ENCODE measurements around the gene STUB1.

Gene STUB1

GRCh38 chr16:726438-727290, 46.5 kb downstream of the STUB1 start, which contains the start of the genes CCDC78 and HAGHL:
Gene CCDC78 (minus strand): TSS chr16:726443. CDS start chr16:726367, 76 bp downstream.
Gene HAGHL (plus strand): TSS chr16:727106. CDS start chr16:727510, 404 bp downstream.
- peak; percentile 88 for DNase-seq

DNA sequence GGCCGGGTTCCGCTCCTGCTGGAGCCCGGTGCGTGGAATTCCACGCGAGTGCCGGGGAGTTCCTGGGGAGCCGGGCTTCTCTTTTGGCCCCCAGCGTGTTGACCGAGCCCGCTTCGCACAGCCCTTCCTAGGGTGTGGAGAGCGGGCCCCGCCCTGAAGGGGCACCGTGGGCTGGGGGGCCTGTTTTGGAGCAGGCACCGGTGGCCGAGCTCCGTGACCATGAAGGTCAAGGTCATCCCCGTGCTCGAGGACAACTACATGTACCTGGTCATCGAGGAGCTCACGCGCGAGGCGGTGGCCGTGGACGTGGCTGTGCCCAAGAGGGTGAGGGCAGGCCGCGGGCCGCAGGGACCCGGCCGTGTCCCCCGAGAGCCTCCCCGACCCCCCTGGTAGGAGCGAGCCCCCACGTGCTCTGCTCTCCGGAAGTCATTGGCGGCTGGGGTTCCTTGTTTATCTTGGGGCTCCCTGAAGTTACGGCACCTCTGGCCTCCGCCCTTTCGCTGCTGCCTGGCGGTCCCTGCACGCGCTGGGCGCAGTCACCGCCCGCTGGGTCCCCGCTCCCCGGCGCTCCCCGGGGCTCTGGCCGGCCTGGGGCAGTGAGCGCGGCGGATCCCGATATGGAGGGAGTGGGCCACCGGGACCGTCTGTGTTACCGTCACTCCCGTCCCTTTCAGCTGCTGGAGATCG, 47.2 kb downstream of the STUB1 start:
- peak; percentile 76 for DNase-seq

- peak; percentile 85 for DNase-seq
Measured at GRCh38 chr16:728131-728889, 48.1 kb downstream of the STUB1 start.

GRCh38 chr16:728890-729744, 48.9 kb downstream of the STUB1 start:
- DNase-seq, result no peak

DNA sequence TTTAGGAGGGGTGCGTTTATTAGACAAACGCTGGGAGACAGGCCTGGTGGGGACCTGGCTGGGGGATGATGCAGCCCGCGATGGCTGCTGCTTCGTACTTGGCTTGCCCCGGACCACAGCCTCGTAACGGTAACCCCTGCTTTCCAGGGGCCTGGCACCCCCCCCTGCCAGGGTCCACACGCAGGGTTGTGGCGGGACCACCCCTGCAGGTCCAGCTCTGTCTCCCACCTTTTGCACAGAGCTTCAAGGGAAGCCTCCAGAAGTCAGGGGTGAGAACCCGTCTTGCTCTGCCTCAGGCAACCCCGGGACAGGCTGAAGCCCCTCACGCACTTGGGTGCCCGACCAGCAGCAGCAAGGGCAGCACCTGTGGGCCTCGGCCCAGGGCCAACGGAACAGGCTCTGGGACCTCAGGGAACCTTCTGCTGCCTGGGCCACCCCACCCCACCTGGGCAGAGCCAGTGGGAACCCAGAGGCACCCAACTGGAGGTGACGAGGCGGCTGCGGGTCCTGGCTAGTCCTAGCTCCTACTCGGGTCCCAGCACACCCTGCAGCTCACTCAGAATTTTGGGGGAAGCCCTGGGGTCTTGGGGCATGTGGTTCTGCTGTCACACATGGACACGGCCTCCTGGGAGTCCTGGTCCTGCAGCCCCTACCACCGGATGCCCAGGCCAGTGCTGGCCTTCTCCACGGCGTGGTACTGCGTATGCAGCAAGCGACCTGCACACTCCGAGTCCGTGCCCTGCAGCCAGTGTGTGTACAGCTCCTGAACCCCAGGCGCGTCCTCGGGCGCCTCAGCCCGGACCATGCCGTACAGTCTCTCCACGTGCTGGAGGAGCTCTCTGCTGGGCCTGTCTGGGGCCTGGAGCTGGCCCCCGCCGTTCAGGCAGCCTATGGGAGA, 49.8 kb downstream of the STUB1 start:
- no peak for DNase-seq

DNA sequence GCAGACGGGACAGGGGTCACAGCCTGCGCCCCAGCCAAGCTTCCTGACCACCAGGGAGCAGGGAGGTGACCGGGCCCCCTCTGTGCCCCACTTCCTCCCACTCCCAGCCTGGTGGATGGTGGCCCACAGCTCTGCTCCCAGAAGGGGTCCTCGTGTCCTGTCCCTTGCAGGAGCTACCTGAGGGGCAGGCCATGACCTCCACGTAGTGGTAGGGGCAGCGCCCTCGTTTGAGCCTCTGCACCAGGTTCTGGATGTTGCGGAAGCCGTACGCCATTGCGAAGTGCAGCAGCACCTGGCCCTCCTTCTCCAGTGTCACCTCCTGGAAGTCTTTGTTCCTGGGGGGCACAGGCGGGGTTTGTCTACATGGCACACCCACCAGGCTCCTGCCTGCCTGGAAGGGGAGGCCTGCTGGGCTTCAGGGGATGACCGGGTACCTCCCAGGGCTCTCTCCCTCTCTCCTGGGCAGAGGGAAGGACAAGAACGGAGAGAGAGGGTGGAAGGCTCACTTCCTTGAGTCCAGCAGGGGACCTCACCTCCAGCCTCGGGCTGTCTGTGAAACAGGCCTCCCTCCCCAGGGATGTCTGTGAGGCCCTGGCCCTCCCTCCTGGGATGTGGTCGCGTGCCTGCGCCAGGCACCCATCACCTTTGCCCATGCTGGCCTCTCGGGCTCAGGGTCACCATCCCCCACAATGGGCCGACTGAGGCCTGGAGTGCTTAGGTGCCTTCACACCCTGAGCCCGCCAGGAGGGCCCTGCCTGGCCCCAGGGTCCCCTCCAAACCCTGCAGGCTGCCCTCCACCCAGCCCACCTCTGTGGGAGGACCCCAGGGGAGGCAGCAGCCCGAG, 50.7 kb downstream of the STUB1 start:
- no peak for DNase-seq

- DNase-seq, result no peak
Measured at GRCh38 chr16:732332-732731, 52.1 kb downstream of the STUB1 start.
